HepG2 (cell line): ENCODE data around the gene THOC6. TPM values are rescaled to one million over a fixed set of nuclear protein-coding genes. Genes with fewer than 3 reads are reported as not detected.

Source experiments
- AKNA ChIP-seq: sonication (generic); formaldehyde crosslinking; IDR thresholded peaks from 2 replicates; pipeline ENCODE4 v1.4.0; 2020; ENCODE audit warnings: missing genetic modification reagents, borderline replicate concordance
- ATF1 ChIP-seq: IDR thresholded peaks from 2 replicates; pipeline ENCODE4 v1.6.1; 2016; ENCODE audit warnings: mild to moderate bottlenecking, control low read depth
- CBX2 ChIP-seq, 2 experiments: fragments of 200-600 bp in 1 of 2; sonication (generic); formaldehyde crosslinking in 1 of 2; IDR thresholded peaks; 2 replicates each; pipeline versions ENCODE4 v1.7.0 to v1.8.1; 2018 to 2022; ENCODE audit warnings: low read depth in 2 of 2, low read length in 1 of 2, mild to moderate bottlenecking in 1 of 2, missing genetic modification reagents in 1 of 2
- DZIP1 ChIP-seq: sonication (generic); formaldehyde crosslinking; IDR thresholded peaks from 2 replicates; pipeline ENCODE4 v1.5.0; 2020; ENCODE audit warnings: mild to moderate bottlenecking, missing genetic modification reagents
- EP300 ChIP-seq, 3 experiments: sonication (generic) in 1 of 3; formaldehyde crosslinking in 1 of 3; IDR thresholded peaks; 2 replicates each; pipeline versions ENCODE4 v1.5.1 to v1.6.1; 2011 to 2020; ENCODE audit warnings: low read depth in 2 of 3, low read length in 2 of 3, borderline replicate concordance in 1 of 3, improper control_type of control experiment in 1 of 3, mild to moderate bottlenecking in 1 of 3, missing genetic modification reagents in 1 of 3, moderate library complexity in 1 of 3
- FIP1L1 ChIP-seq: fragments of 200-400 bp; formaldehyde crosslinking; IDR thresholded peaks from 2 replicates; pipeline ENCODE4 v1.6.1; 2018; ENCODE audit warnings: low read depth, mild to moderate bottlenecking, low read length, moderate library complexity, borderline replicate concordance; ENCODE audit not compliant: insufficient read depth
- SMAD3 ChIP-seq: sonication (generic); formaldehyde crosslinking; IDR thresholded peaks from 2 replicates; pipeline ENCODE4 v1.4.0; 2020; ENCODE audit warnings: missing genetic modification reagents
- SSRP1 ChIP-seq: IDR thresholded peaks from 2 replicates; pipeline ENCODE4 v1.6.1; 2016; ENCODE audit warnings: control low read depth
- ZNF574 ChIP-seq: sonication (generic); formaldehyde crosslinking; IDR thresholded peaks from 2 replicates; pipeline ENCODE4 v1.4.0; 2020; ENCODE audit warnings: missing genetic modification reagents
- ZNF605 ChIP-seq: sonication (generic); formaldehyde crosslinking; IDR thresholded peaks from 2 replicates; pipeline ENCODE4 v1.8.0; 2022; ENCODE audit warnings: mild to moderate bottlenecking, missing genetic modification reagents
- ZNF670 ChIP-seq: sonication (generic); formaldehyde crosslinking; IDR thresholded peaks from 2 replicates; pipeline ENCODE4 v1.8.0; 2022; ENCODE audit warnings: mild to moderate bottlenecking, missing genetic modification reagents, borderline replicate concordance
- polyA plus RNA-seq, 8 experiments: library from polyadenylated mRNA; depleted of rRNA in 3 of 8; stranded (reverse) in 7 of 8; unstranded in 1 of 8; fragments of >200 nt; fragmentation: Illumina TruSeq in 4 of 8; extraction: Trizol in 4 of 8; gene quantifications; 2 replicates each; pipeline versions ENCODE4 v1.2.1 to v1.2.3, GENCODE V29; 2011 to 2016; ENCODE audit warnings: low read depth in 4 of 8, missing spikeins in 1 of 8, mixed read lengths in 1 of 8; ENCODE audit not compliant: insufficient read depth in 1 of 8
- total RNA-seq, 5 experiments: library from RNA; depleted of rRNA; stranded (reverse); fragments of >200 nt; fragmentation: Illumina TruSeq; extraction: Trizol; gene quantifications; 2 replicates each; pipeline ENCODE4 v1.2.3, GENCODE V29; 2016; ENCODE audit warnings: low read depth in 1 of 5

THOC6 gene
- total and polyA plus RNA-seq, 2 of the 13 experiments (the other 11 are each of a cell fraction or from before 2014, with no cell fraction given) = 32.1 to 37.0 TPM

- TF ChIP-seq ZNF670 (CRISPR knock-in tag) = no peak
- no peak for TF ChIP-seq ATF1 (CRISPR knock-in tag)
- 0 out of 4 replicates have a peak, but pooled peaks of 1 of the 2 experiments have one; percentile 4 for TF ChIP-seq EP300 (IDR thresholded peaks at IDR 0.05; ENCODE audit: low read depth in 2 of 2, low read length in 2 of 2)
- TF ChIP-seq EP300 (CRISPR knock-in tag; IDR thresholded peaks at IDR 0.05; ENCODE audit: borderline replicate concordance) = no peak
- no peak for TF ChIP-seq AKNA (CRISPR knock-in tag)
- TF ChIP-seq FIP1L1 = no peak
- TF ChIP-seq ZNF574 (CRISPR knock-in tag) = peak; percentile 49
- TF ChIP-seq ZNF605 (CRISPR knock-in tag) = no peak; the same call in 1 of the 2 replicates
- TF ChIP-seq SSRP1 = no peak
- TF ChIP-seq DZIP1 (CRISPR knock-in tag) = no peak
- TF ChIP-seq SMAD3 (CRISPR knock-in tag) = 0 out of 2 replicates have a peak, but pooled peaks have one; percentile 64
- no peak for TF ChIP-seq CBX2 (IDR thresholded peaks at IDR 0.05; ENCODE audit: low read depth, low read length)
- TF ChIP-seq CBX2 (CRISPR knock-in tag; IDR thresholded peaks at IDR 0.05; ENCODE audit: low read depth) = no peak
These were observed 20.1 kb upstream of the THOC6 start (continued) for GRCh38 chr16:3003582-3004270.
